Posterior vena cava (tissue), 2 donors: ENCODE data around the gene HIKESHI. TPM values are rescaled to one million over a fixed set of nuclear protein-coding genes. Genes with fewer than 3 reads are reported as not detected.

Source experiments
- DNase-seq: peaks from one replicate; pipeline ENCODE4 v3.0.0-alpha.2; 2020; ENCODE audit warnings: low spot score
- intact Hi-C, 2 donors: fragments of 100-400 bp; cut with DNase I; formaldehyde crosslinking; loops; one replicate each; pipeline versions ENCODE4 v1.14.1 to v1.14.2; 2022 to 2023
- total RNA-seq, 2 donors: library from RNA; stranded (reverse); fragmentation: NEBNext Ultra II Directional; extraction: Animal tissue kit (Norgen Biotek cat#: 25700); gene quantifications; one replicate each; pipeline ENCODE4 v1.2.1, GENCODE V29; 2021
- donor health status: DM: yes; HTN: yes; CAD: no.
- donor health status: DM: yes; HTN: yes; CAD: no.

Gene HIKESHI
- total RNA-seq, 2 donors from 2014 or later = 29.1 to 40.3 TPM

- DNase-seq = no peak
- intact Hi-C loops = no loop called here
These were observed 67.6 kb downstream of the HIKESHI start for GRCh38 chr11:86369668-86370067.

GRCh38 chr11:86370171-86370570 lies 68.1 kb downstream of the HIKESHI start:
- intact Hi-C loops = no loop called here
- no peak for DNase-seq

GRCh38 chr11:86370922-86371594 lies 69.0 kb downstream of the HIKESHI start:
- DNase-seq = no peak
- intact Hi-C loops = no loop called here

GRCh38 chr11:86372041-86372440 lies 70.0 kb downstream of the HIKESHI start:
- DNase-seq = no peak
- intact Hi-C loops = no loop called here

- intact Hi-C loops = no loop called here
- DNase-seq = no peak
These were observed 70.5 kb downstream of the HIKESHI start for GRCh38 chr11:86372586-86372985.

- no peak for DNase-seq
- intact Hi-C loops = no loop called here
These were observed 72.0 kb downstream of the HIKESHI start for GRCh38 chr11:86374069-86374468.

GRCh38 chr11:86374586-86374985 lies 72.5 kb downstream of the HIKESHI start, which contains the start of gene CCDC81:
Gene CCDC81 (plus strand): TSS chr11:86374887. CDS start chr11:86375164, 277 bp downstream.
- intact Hi-C loops = no loop called here
- no peak for DNase-seq

- DNase-seq = no peak
- intact Hi-C loops = no loop called here
These were observed 75.9 kb downstream of the HIKESHI start for GRCh38 chr11:86377972-86378371.

- intact Hi-C loops = no loop called here
- DNase-seq = no peak
These were observed 78.4 kb downstream of the HIKESHI start for GRCh38 chr11:86380295-86381059.

- no peak for DNase-seq
- intact Hi-C loops = no loop called here
These were observed 81.3 kb downstream of the HIKESHI start for GRCh38 chr11:86383041-86383955.

GRCh38 chr11:86386283-86386682 lies 84.2 kb downstream of the HIKESHI start:
- intact Hi-C loops = no loop called here
- DNase-seq = no peak

- DNase-seq = no peak
- intact Hi-C loops = no loop called here
These were observed 84.7 kb downstream of the HIKESHI start for GRCh38 chr11:86386746-86387145.

- DNase-seq = no peak
- intact Hi-C loops = no loop called here
These were observed 86.2 kb downstream of the HIKESHI start for GRCh38 chr11:86388198-86388597.

- intact Hi-C loops = no loop called here
- DNase-seq = no peak
These were observed 88.4 kb downstream of the HIKESHI start for GRCh38 chr11:86390487-86390886.

GRCh38 chr11:86395061-86395551 lies 93.1 kb downstream of the HIKESHI start:
- intact Hi-C loops = no loop called here
- DNase-seq = no peak

Other genes starting within 250 kb of the HIKESHI start
- 100 to 1,000 TPM; 237 to 371 TPM for gene PICALM, start 233.2 kb upstream of the HIKESHI start, total RNA-seq
- 10 to 100 TPM; 16.1 to 18.0 TPM for gene EED, start 57.5 kb upstream of the HIKESHI start, total RNA-seq
- gene CCDC81, start 72.6 kb downstream of the HIKESHI start, total RNA-seq = 1 to 10 TPM; 6.2 to 9.8 TPM